Jurkat, Clone E6-1 (cell line): ENCODE results near the gene RMI1.
"Not testable (repeated sequence)": the region's sequence is repeated elsewhere in the genome, so short reads cannot be mapped to it uniquely, and the experiment has no call there.

Source experiments
- DNase-seq: peaks from one replicate; pipeline ENCODE4 v3.0.0-alpha.2; 2011; ENCODE audit warnings: low read depth, low spot score
- H3K4me3 ChIP-seq: 2 replicates; pipeline ENCODE4 v1.5.1; 2011; ENCODE audit warnings: mild to moderate bottlenecking, low read length, control low read depth, moderate library complexity

RMI1 gene

GRCh38 chr9:83996126-83996525, 15.5 kb downstream of the RMI1 start:
- H3K4me3 ChIP-seq: no peak overlapping the region
- no peak for DNase-seq

GRCh38 chr9:83999141-83999918, 18.7 kb downstream of the RMI1 start:
- H3K4me3 ChIP-seq: no peak overlapping the region
- DNase-seq: no peak

GRCh38 chr9:84000186-84000585, 19.6 kb downstream of the RMI1 start:
- no peak for DNase-seq
- H3K4me3 ChIP-seq: no peak overlapping the region

DNA sequence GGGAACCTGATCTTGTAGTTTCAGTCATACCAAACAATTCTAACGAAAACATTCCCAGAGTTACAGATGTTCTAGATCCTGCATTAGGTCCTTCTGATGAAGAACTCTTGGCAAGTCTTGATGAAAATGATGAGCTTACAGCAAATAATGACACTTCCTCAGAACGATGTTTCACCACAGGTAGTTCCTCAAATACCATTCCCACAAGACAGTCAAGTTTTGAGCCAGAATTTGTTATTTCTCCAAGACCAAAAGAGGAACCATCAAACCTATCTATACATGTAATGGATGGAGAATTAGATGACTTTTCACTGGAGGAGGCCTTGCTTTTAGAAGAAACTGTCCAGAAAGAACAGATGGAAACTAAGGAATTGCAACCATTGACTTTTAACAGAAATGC, 21.0 kb downstream of the RMI1 start:
- no peak overlapping the region for H3K4me3 ChIP-seq
- DNase-seq: no peak

GRCh38 chr9:84002344-84002743, 21.7 kb downstream of the RMI1 start:
- DNase-seq: peak; percentile 24
- H3K4me3 ChIP-seq: no peak overlapping the region

- no peak for DNase-seq
- no peak overlapping the region for H3K4me3 ChIP-seq
Observed at GRCh38 chr9:84003246-84003645, 22.6 kb downstream of the RMI1 start.

DNA sequence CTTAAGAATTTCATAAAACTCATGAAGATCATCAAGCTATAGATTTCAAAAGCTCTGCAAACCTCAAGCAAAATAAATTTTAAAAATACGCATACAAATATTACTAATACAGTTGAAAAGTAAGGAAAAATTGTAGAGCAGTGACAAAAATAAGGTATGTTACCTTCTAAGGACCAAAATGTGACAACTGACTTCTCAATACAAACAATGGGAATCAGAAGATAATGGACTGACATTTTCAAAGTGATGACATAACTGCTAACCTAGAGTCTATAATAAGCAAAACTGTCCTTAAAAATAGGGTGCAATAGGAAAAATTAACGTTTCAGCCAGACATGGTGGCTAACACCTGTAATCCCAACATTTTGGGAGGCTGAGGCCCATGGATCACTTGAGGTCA, 27.1 kb downstream of the RMI1 start:
- no peak for DNase-seq
- H3K4me3 ChIP-seq: no peak overlapping the region

GRCh38 chr9:84024041-84024575, 43.5 kb downstream of the RMI1 start:
- H3K4me3 ChIP-seq: no peak overlapping the region
- DNase-seq: no peak

DNA sequence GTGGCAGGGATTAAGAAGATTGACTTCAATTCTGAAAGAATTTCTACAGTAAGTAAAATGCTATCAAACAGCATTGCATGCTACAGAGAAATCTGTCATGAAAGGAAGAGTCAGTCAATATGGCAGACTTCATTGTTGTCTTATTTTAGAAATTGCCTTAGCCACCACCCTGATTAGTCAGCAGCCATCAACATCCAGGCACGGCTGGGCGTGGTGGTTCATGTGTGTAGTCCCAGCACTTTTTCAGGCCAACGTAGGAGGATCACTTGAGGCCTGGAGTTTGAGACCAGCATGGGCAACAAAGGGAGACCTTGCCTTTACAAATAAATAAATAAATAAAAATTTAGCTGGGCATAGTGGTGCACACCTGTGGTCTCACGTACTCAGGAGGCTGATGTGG, 46.6 kb downstream of the RMI1 start:
- no peak overlapping the region for H3K4me3 ChIP-seq
- no peak for DNase-seq

DNA sequence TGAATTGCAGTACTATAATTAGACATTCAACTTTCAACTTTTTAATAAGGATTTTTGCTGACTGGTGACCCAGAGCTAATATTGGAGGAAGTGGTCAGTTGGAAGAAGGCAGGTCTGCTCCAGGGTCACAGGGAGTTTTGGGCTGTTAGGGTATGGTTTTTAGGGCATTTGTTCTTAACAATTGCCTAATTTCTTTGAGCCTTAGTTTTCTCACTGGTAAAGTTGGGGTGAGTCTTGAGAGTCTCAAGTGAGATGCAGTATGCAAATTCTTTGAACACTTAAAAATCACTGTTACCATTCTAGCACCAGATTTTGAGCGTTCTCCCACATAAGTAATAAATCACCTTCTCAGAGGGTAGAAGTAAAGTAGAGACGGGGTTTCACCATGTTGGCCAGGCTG, 50.9 kb downstream of the RMI1 start:
- H3K4me3 ChIP-seq: no peak overlapping the region
- no peak for DNase-seq

DNA sequence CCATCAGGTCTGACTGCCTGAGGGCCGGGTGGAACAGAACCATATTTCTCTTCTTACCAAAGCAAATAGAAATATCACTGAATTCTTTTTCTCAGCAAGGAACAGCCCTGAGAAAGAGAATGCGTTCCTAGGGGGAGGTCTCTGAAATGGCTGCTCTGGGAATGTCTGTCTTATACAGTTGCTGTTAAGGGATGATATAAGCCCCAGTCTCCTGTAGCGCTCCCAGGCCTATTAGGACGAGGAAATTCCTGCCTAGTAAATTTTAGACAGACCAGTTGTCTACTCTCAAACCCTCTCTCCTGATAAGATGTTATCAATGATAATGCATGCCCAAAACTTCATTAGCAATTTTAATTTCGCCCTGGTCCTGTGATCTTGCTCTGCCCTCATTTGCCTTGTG, 61.3 kb downstream of the RMI1 start:
- H3K4me3 ChIP-seq, DNase-seq: not testable (repeated sequence)

GRCh38 chr9:84045481-84046097, 65.0 kb downstream of the RMI1 start:
- DNase-seq: no peak
- no peak overlapping the region for H3K4me3 ChIP-seq
